HL-60 (cell line): Measurements from ENCODE around the gene CEP162.
"Not testable (repeated sequence)": the region's sequence is repeated elsewhere in the genome, so short reads cannot be mapped to it uniquely, and the experiment has no call there.

Experiments
- DNase-seq, 2 experiments: peaks; one replicate each; pipeline ENCODE4 v3.0.0-alpha.2; 2010 to 2020; ENCODE audit warnings: low read depth in 1 of 2, low spot score in 1 of 2
- H3K27ac ChIP-seq: fragments of 250-450 bp; sonication (Bioruptor Pico); replicated peaks from 2 replicates; pipeline ENCODE4 v1.5.1; 2020; ENCODE audit warnings: mild to moderate bottlenecking, moderate library complexity
- H3K27me3 ChIP-seq: fragments of 250-450 bp; sonication (Bioruptor Pico); 2 replicates; pipeline ENCODE4 v1.5.1; 2021; ENCODE audit warnings: mild to moderate bottlenecking, moderate library complexity; ENCODE audit not compliant: insufficient read depth, poor library complexity, severe bottlenecking
- H3K4me3 ChIP-seq: replicated peaks from 2 replicates; pipeline ENCODE4 v1.5.1; 2011; ENCODE audit warnings: mild to moderate bottlenecking, control low read depth, low read length; ENCODE audit not compliant: insufficient read depth
- CTCF ChIP-seq: IDR thresholded peaks from one replicate; pipeline ENCODE4 v1.5.1; 2011; ENCODE audit warnings: low read length, control low read depth, inconsistent platforms; ENCODE audit not compliant: insufficient read depth
- GABPA ChIP-seq: IDR thresholded peaks from 2 replicates; pipeline ENCODE4 v1.6.1; 2012; ENCODE audit warnings: low read depth
- POLR2AphosphoS5 ChIP-seq: IDR thresholded peaks from 2 replicates; pipeline ENCODE4 v1.6.1; 2012; ENCODE audit warnings: low read depth
- REST ChIP-seq: IDR thresholded peaks from 2 replicates; pipeline ENCODE4 v1.6.1; 2012; ENCODE audit warnings: low read depth; ENCODE audit not compliant: insufficient replicate concordance
- SPI1 ChIP-seq: IDR thresholded peaks from 2 replicates; pipeline ENCODE4 v1.6.1; 2012; ENCODE audit warnings: low read depth, mild to moderate bottlenecking, borderline replicate concordance

Gene CEP162

GRCh38 chr6:84228198-84228543, 728 bp upstream of the CEP162 start:
- Histone ChIP-seq H3K27ac (no peak overlapping the region), H3K4me3 (peak overlapping the region; percentile 99), H3K27me3 (peaks cover 5% of the 10 kb centered on the region)
- TF ChIP-seq CTCF = no peak
- no peak for TF ChIP-seq SPI1
- TF ChIP-seq REST = no peak
- TF ChIP-seq GABPA = no peak
- TF ChIP-seq POLR2AphosphoS5 = no peak
- no peak for DNase-seq

GRCh38 chr6:84227044-84227433, 404 bp downstream of the CEP162 start:
- Histone ChIP-seq H3K27ac (peak overlapping the region; percentile 78), H3K27me3 (peaks cover 5% of the 10 kb centered on the region), H3K4me3 (peak overlapping the region; percentile 99)
- DNase-seq = no peak
- TF ChIP-seq SPI1 (no peak), POLR2AphosphoS5 (no peak), CTCF (no peak), GABPA (no peak), REST (no peak)

- no peaks in the 10 kb centered on the region for H3K27me3 ChIP-seq
- no peak overlapping the region for H3K4me3 ChIP-seq
- TF ChIP-seq GABPA = no peak
- no peak for TF ChIP-seq POLR2AphosphoS5
- no peak for TF ChIP-seq CTCF
- no peak for TF ChIP-seq SPI1
- TF ChIP-seq REST = no peak
- H3K27ac ChIP-seq = no peak overlapping the region
- no peak for DNase-seq
Observed at GRCh38 chr6:84224251-84224650, 3.2 kb downstream of the CEP162 start.

- not testable (repeated sequence) for DNase-seq, H3K27me3 ChIP-seq, H3K4me3 ChIP-seq, H3K27ac ChIP-seq
Observed at GRCh38 chr6:84223608-84224007, 3.8 kb downstream of the CEP162 start.
